IPS-NIHi7 (cell line): ENCODE measurements around the gene OSBPL6.
A peak's percentile ranks its signal among the peaks of the same experiment; 100 is the strongest.

ENCODE experiments used
- DNase-seq: peaks from one replicate; pipeline ENCODE4 v3.0.0; 2012; ENCODE audit warnings: mixed read lengths; ENCODE audit errors: extremely low spot score

The OSBPL6 gene

GRCh38 chr2:178441426-178441825 is 247.1 kb downstream of the OSBPL6 start:
- DNase-seq: no peak

- DNase-seq: no peak
Observed at GRCh38 chr2:178448968-178449661, 254.8 kb downstream of the OSBPL6 start.

- DNase-seq: no peak
Observed at GRCh38 chr2:178449700-178450523, 255.6 kb downstream of the OSBPL6 start.

- DNase-seq: no peak
Observed at GRCh38 chr2:178450524-178450773, 256.1 kb downstream of the OSBPL6 start.

- DNase-seq: peak; percentile 97
Observed at GRCh38 chr2:178450774-178451525, 256.6 kb downstream of the OSBPL6 start, which contains the start of the genes PJVK and PRKRA. TSS of gene PJVK (plus strand) at chr2:178451378. CDS start at chr2:178453410, 2,032 bp downstream. TSS of gene PRKRA (minus strand) at chr2:178451175. CDS start at chr2:178451030, 145 bp downstream.

GRCh38 chr2:178452334-178452733 is 258.0 kb downstream of the OSBPL6 start:
- no peak for DNase-seq
